Suppressor macrophage treated with lipopolysaccharide for 1 hour (primary cell): ENCODE measurements around the gene CHCHD5.
A peak's percentile ranks its signal among the peaks of the same experiment; 100 is the strongest.
"Not testable (repeated sequence)": the region's sequence is repeated elsewhere in the genome, so short reads cannot be mapped to it uniquely, and the experiment has no call there.

Experiments used
- DNase-seq, 3 donors: peaks; one replicate each; pipeline ENCODE4 v3.0.0-alpha.2; 2020 to 2022

Gene CHCHD5

GRCh38 chr2:112584134-112584890, at the start of gene CHCHD5:
Gene CHCHD5, plus strand, starts transcription at chr2:112584609. Its CDS starts 39 bp downstream, at chr2:112584648.
- peak; percentile 95 to 99 (median 98) for DNase-seq

- DNase-seq = no peak
These were observed 49.6 kb upstream of the CHCHD5 start for GRCh38 chr2:112534826-112535225.

GRCh38 chr2:112536665-112537064, 47.7 kb upstream of the CHCHD5 start:
- not testable (repeated sequence) for DNase-seq

- DNase-seq = peak; percentile 9 to 57 (median 38)
These were observed 45.1 kb upstream of the CHCHD5 start for GRCh38 chr2:112539306-112539705.

- peak in 2 of 3 donors; percentile 9 to 33 for DNase-seq
These were observed 43.5 kb upstream of the CHCHD5 start for GRCh38 chr2:112540906-112541305.

GRCh38 chr2:112541315-112542122, 42.9 kb upstream of the CHCHD5 start:
- DNase-seq = peak; percentile 72 to 85 (median 74)

- peak; percentile 84 to 89 (median 86) for DNase-seq
These were observed 42.1 kb upstream of the CHCHD5 start, which contains the start of gene POLR1B for GRCh38 chr2:112542123-112542983. Gene POLR1B, plus strand, starts transcription at chr2:112542465. Its CDS starts 30 bp downstream, at chr2:112542495.

GRCh38 chr2:112542984-112543661, 41.3 kb upstream of the CHCHD5 start:
- DNase-seq = peak; percentile 8 to 19 (median 8)

- DNase-seq = peak in 2 of 3 donors; percentile 20 to 28
These were observed 37.1 kb upstream of the CHCHD5 start for GRCh38 chr2:112547333-112547732.

- no peak for DNase-seq
These were observed 35.4 kb upstream of the CHCHD5 start for GRCh38 chr2:112548980-112549379.

GRCh38 chr2:112566104-112566503, 18.3 kb upstream of the CHCHD5 start:
- DNase-seq = no peak

- DNase-seq = not testable (repeated sequence)
These were observed 17.9 kb upstream of the CHCHD5 start for GRCh38 chr2:112566508-112566907.

- DNase-seq = no peak
These were observed 12.4 kb upstream of the CHCHD5 start for GRCh38 chr2:112572005-112572404.

- no peak for DNase-seq
These were observed 6.7 kb upstream of the CHCHD5 start for GRCh38 chr2:112577756-112578155.

- peak; percentile 47 to 77 (median 51) for DNase-seq
These were observed 5.2 kb upstream of the CHCHD5 start for GRCh38 chr2:112579241-112579640.

GRCh38 chr2:112580084-112580483, 4.3 kb upstream of the CHCHD5 start:
- DNase-seq = no peak

GRCh38 chr2:112582314-112582746, 2.1 kb upstream of the CHCHD5 start:
- DNase-seq = peak; percentile 72 to 85 (median 84)

- DNase-seq = peak in 1 of 3 donors; percentile 28
These were observed 794 bp upstream of the CHCHD5 start for GRCh38 chr2:112583497-112584133.

GRCh38 chr2:112584891-112585250, 462 bp downstream of the CHCHD5 start:
- DNase-seq = no peak

GRCh38 chr2:112585400-112585799, 991 bp downstream of the CHCHD5 start:
- no peak for DNase-seq

GRCh38 chr2:112585873-112586464, 1.6 kb downstream of the CHCHD5 start:
- DNase-seq = no peak
